ENCODE results near the gene TNC. TPM values are rescaled to one million over a fixed set of nuclear protein-coding genes. Genes with fewer than 3 reads are reported as not detected.

The TNC gene
- polyA plus RNA-seq, 1 of the 3 experiments (the other 2 are of a cell fraction): 805 TPM

- no peak for TF ChIP-seq REST (IDR thresholded peaks at IDR 0.05; ENCODE audit: low read depth, low read length)
- no peak for TF ChIP-seq RAD21 (IDR thresholded peaks at IDR 0.05; ENCODE audit: low read length)
- no peak for TF ChIP-seq CHD2 (IDR thresholded peaks at IDR 0.05; ENCODE audit: low read length, partially characterized antibody)
- TF ChIP-seq FOSL2 (IDR thresholded peaks at IDR 0.05; ENCODE audit: borderline replicate concordance, low read depth): peak; percentile 60; the same call in 1 of the 2 replicates
- TF ChIP-seq NRF1 (IDR thresholded peaks at IDR 0.05; ENCODE audit: low read depth, low read length): no peak
- peak; percentile 50; the same call in 1 of the 2 replicates for TF ChIP-seq NFIC (IDR thresholded peaks at IDR 0.05; ENCODE audit: borderline replicate concordance)
- no peak for TF ChIP-seq GATA2 (CRISPR knock-in tag; IDR thresholded peaks at IDR 0.05)
- TF ChIP-seq MEF2A (IDR thresholded peaks at IDR 0.05; ENCODE audit: borderline replicate concordance, low read depth): no peak
- TF ChIP-seq YY1 (IDR thresholded peaks at IDR 0.05; ENCODE audit: low read depth): no peak
- TF ChIP-seq TCF12 (IDR thresholded peaks at IDR 0.05): peak; percentile 74
- TF ChIP-seq ELF1 (IDR thresholded peaks at IDR 0.05): no peak
- peak; percentile 43 for TF ChIP-seq JUND (IDR thresholded peaks at IDR 0.05)
- TF ChIP-seq TAF1 (IDR thresholded peaks at IDR 0.05; ENCODE audit: borderline replicate concordance, low read depth, low read length): no peak
- TF ChIP-seq, protein P1, sequence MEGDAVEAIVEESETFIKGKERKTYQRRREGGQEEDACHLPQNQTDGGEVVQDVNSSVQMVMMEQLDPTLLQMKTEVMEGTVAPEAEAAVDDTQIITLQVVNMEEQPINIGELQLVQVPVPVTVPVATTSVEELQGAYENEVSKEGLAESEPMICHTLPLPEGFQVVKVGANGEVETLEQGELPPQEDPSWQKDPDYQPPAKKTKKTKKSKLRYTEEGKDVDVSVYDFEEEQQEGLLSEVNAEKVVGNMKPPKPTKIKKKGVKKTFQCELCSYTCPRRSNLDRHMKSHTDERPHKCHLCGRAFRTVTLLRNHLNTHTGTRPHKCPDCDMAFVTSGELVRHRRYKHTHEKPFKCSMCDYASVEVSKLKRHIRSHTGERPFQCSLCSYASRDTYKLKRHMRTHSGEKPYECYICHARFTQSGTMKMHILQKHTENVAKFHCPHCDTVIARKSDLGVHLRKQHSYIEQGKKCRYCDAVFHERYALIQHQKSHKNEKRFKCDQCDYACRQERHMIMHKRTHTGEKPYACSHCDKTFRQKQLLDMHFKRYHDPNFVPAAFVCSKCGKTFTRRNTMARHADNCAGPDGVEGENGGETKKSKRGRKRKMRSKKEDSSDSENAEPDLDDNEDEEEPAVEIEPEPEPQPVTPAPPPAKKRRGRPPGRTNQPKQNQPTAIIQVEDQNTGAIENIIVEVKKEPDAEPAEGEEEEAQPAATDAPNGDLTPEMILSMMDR (IDR thresholded peaks at IDR 0.05): no peak
- peak in 1 of 2 experiments; percentile 61; a peak in 1 of 4 replicates for TF ChIP-seq EP300 (IDR thresholded peaks at IDR 0.05; ENCODE audit: borderline replicate concordance in 1 of 2, low read depth in 1 of 2, low read length in 1 of 2)
Observed at GRCh38 chr9:115022760-115023434, 95.1 kb downstream of the TNC start (continued).

All from SK-N-SH (cell line).